Raji (cell line): Measurements from ENCODE around the gene TFRC.

ENCODE experiments used
- POLR2A ChIP-seq: IDR thresholded peaks from 2 replicates; pipeline ENCODE4 v1.6.1; 2011; ENCODE audit warnings: low read depth, low read length, control low read depth; ENCODE audit not compliant: insufficient read depth

TFRC gene

DNA sequence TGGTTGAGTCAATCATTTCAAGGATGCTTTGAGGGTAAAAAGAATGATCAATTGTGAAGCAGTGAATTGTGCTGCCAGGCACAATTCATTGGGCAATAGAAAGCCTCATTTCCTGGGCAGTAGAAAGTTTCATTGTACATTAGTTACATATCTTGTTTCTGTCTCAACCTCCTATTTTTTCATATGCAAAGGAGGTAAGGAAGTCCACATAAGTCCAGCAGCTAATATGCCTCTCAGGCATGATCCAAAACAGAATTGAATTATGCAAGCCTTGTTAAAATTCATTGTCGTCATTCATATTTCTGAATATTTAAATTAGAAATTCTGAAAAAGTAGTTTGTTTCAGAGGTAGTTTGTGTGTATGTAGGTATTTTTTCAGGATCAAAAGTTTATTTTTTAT, 65.8 kb downstream of the TFRC start:
- no peak for TF ChIP-seq POLR2A

DNA sequence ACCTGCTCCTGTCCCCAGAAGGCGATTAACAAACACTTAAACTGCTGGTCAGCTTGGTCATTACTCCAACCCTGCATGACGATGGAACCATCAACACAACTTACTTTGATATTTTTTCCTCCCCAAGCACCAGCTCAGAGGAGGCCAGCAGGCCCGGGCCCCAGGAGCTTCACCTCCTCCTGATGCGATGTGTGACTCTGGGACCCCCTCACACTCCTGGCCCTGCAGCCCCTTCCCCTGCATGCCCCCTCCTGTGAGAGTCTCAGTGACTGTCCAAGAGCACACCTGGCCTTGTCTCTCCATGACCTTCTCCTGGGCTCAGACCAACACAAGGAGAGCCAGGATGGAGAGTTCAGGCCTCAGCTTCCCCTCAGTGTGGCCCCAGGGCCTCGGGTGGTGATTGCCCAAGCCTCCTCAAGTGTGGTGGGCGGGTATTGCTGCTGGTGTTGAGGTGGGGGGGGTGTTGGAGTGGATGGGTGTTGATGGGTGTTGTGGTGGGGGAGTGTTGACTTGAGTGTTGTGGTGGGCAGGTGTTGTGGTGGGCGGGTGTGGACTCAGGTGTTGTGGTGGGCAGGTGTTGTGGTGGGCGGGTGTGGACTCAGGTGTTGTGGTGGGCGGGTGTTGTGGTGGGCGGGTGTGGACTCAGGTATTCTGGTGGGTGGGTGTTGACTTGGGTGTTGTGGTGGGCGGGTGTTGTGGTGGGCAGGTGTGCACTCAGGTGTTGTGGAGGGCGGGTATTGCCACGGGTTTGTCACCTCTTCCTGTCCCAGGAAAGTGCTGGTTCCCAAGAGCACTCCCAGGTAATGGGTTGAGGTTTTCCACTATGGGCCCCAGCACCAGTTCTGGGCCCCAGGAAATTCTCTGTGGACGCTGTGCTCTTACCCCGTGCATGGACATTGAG, 68.1 kb downstream of the TFRC start:
- TF ChIP-seq POLR2A: no peak

DNA sequence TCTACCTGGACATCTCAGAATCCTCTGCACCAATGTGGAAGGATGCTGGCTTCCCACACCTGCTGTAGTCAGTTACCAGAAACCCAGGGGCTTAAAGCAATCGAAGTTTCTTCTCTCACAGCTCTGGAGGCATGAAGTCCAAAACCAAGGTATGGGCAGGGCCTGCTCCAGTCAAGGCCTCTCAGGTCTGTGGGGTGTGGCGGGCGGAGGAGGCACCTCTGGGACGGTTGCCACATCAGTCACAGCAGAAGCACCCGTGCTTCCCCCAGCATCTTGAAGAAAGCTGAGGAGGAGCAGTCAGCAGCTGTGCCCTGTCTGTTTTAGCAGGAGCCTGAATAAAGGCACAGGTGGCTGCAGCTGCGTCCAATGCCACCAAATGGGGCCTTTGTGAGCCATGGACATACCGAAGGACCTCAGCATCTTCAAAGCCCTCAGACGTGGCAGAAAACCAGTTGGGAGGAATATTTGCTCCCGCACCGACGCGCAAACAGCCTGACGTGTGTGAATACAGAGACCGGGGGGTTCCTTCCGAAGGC, 68.9 kb downstream of the TFRC start:
- no peak for TF ChIP-seq POLR2A

DNA sequence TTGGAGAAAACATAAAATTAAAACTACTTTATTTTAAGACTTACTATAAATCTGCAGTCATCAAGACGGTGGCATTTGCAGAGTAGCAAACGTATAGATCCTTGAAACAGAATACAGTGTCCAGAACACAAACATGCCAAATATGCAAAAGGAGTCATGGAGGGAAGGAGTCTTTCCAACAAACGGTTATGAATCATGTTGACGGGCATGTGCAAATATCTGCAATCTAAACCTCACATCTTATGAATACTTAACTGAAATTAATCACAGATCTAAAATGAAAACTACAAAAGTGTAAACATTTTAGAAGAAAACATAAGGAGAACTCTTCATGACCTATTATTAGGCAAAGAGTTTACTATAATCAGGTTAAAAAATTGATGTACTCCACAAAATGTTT, 69.4 kb downstream of the TFRC start:
- no peak for TF ChIP-seq POLR2A

DNA sequence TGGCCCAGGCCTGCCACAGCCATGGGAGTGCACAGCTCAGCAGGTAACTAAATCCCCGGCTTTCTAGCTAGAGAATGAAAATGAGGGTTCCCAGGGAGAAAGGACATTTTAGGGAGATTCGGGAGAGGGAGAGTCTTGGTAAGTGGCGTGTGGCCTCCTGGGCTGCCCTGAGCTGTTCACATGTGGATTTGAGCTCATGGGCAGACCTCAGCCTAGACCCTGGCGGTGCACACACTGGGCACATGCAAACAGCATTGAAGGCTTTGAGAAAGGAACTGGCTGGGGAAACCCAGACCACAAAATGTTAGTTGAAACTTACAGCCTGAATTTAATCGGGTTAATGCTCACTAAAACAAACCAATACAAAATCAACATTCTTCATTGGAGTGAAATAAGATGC, 72.4 kb downstream of the TFRC start:
- TF ChIP-seq POLR2A: no peak

DNA sequence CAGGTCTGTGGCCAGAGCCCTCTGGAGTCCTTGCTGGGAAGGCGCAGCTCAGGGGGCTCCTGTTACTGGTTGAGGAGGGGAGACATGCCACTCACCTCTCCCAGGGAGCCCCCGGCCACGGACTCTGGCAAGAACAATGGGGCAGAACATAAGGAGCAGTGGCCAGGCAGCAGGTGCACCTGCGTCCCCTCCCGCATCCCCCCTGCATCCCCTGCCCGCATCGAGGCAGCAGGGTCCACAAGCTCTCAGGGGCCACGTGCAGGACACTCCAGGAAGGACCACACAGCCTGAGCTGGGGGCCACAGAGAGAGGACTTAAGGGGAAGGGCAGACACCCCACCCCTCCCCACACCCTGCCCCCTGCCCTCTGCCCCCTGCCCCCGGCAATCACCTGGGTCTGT, 73.0 kb downstream of the TFRC start:
- no peak for TF ChIP-seq POLR2A

DNA sequence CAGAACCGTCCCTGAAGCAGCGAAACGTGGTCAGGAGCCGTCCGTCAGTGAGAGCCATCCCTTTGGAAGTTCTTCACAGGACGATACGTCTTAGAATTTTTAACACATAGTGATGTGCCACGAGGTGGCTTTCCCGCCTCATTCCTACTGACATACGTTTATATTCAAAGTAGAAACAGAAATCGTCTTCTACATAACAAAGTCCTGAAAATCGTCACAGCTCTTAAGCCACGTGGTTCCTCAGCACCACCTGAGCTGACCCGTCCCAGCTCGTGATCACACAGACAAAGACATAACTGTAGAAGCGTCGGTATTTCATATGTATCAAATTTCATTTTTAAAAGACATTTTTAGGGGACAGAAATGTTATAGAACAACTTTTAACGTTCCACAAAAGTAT, 73.5 kb downstream of the TFRC start:
- no peak for TF ChIP-seq POLR2A

DNA sequence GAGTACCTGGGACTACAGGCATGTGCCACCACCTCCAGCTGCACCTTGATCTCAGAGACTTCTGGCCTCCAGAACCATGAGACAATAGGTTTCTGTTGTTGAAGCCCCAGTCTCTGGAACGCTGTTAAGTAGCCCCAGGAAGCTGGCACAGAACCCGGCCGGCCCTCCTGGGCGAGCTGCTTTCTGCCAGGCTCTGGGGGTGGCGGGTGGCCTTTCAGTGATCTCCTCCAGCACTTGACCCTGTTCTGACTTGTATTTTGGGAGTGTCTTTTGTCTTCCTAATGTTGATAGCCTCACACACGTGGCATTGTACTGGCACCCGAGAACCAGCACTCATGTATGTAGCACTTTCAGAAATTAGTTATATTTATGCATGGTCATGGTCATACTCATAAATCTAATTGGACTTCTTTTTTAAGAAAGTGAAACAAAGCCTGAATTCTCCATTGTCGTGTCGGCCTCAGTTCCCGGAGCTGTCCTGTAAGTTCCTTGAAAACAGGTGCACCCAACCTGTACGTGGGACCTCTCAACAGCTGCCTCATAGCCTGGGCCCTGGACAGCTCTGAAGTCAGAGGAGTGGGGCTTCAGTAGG, 74.0 kb downstream of the TFRC start:
- no peak for TF ChIP-seq POLR2A

DNA sequence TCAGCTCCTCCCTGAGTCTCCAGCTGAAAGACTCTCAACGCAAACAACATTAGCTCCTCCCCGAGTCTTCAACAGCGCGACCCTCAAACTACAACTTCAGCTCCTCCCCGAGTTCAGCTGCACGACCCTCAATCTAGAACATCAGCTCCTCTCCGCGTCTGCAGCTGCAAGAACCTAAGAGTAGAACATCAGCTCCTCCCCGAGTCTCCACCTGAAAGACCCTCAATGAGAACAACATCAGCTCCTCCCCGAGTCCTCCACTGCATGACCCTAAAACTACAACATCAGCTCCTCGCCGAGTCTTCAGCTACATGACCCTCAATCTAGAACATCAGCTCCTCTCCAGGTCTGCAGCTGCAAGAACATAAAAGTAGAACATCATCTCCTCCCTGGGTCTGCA, 78.3 kb downstream of the TFRC start:
- no peak for TF ChIP-seq POLR2A

DNA sequence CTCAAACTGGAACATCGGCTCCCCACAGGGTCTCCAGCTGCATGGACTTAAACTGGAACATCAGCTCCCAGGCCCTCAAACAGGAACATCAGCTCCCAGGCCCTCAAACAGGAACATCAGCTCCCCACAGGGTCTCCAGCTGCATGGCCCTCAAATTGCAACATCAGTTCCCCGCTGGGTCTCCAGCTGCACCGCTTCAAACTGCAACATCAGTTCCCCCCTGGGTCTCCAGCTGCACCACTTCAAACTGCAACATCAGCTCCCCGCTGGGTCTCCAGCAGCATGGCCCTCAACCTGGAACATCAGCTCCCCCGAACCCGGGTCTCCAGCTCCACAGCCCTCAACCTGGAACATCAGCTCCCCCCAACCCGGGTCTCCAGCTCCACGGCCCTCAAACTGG, 82.0 kb downstream of the TFRC start:
- TF ChIP-seq POLR2A: no peak
